Stimulated activated CD4-positive, alpha-beta T cell treated with anti-CD3 and anti-CD28 coated beads, Interleukin-15, amount 100 ng/mL, for 1 hour (primary cell): ENCODE results near the gene YPEL4.

Experiments used
- DNase-seq, 2 donors: peaks; one replicate each; pipeline ENCODE4 v3.0.0-alpha.2; 2020; ENCODE audit warnings: low read depth in 1 of 2, low spot score in 1 of 2

Gene YPEL4

DNA sequence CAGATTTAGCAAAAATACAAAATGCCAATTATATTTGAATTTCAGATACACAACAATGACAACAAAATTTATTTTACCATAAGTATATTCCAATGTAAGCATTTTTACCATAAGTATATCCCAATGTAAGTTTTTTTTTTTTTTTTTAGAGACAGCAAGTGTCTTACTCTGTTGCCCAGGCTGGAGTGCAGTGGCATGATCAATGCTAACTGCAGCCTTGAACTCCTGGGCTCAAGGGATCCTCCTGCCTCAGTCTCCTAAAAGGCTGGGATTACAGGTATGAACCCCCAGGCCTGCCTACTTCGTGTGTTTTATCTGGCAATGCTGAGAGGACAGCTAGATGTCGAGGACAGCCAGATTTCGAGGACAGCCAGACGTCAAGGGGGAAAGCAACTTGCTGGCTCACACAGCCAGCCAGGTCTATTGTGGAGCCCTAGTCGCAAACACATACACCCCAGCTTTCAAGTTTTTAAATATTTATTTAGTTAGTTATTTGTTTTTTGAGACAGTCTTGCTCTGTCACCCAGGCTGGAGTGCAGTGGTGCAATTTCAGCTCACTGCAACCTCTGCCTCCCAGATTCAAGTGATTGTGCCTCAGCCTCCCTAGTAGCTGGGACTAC lies 53.3 kb downstream of the YPEL4 start:
- no peak for DNase-seq
